ENCODE measurements around the gene PDZD2.

Gene PDZD2

DNA sequence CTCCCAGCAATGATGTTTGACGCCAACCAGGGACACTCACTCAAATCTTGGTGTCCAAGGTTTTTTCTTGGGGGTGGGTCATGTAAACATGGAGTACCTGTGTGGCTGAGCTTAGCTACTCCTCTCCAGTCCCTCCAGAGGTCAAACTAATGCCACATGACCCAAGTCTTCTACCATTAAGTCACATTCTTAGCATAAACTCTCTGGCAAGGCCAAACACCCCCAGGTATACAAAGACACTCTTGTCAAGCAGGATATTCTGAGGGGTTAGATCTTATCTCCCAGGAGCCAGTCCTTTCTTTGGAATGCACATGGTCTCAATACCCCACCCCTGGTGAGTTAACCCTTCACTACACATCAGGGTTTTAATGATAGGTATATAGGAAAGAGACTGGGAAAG is 161.4 kb downstream of the PDZD2 start:
- Histone ChIP-seq H3K9me2 (replicated peaks; ENCODE audit: insufficient read depth, low read length) (no peaks in the 10 kb centered on the region), H3K79me2 (ENCODE audit: low read length) (no peaks in the 10 kb centered on the region), H3F3A (ENCODE audit: insufficient read depth, low read length) (no peaks in the 10 kb centered on the region), H3K4me2 (ENCODE audit: low read depth, low read length) (no peak overlapping the region), H3K27ac (ENCODE audit: low read length) (no peak overlapping the region), H3K9ac (ENCODE audit: low read length) (no peak overlapping the region), H3K4me1 (ENCODE audit: low read length) (no peaks in the 10 kb centered on the region), H3K27me3 (replicated peaks; ENCODE audit: insufficient read depth, low read length) (no peaks in the 10 kb centered on the region), H3K4me3 (ENCODE audit: low read length) (no peak overlapping the region), H3K9me3 (replicated peaks; ENCODE audit: insufficient read depth, low read length) (no peaks in the 10 kb centered on the region), H4K20me1 (ENCODE audit: insufficient read depth, low read length) (no peaks in the 10 kb centered on the region), H3K36me3 (replicated peaks; ENCODE audit: insufficient read depth, low read length) (no peaks in the 10 kb centered on the region), H2AFZ (ENCODE audit: low read length) (no peak overlapping the region)
- DNase-seq = no peak
- TF ChIP-seq EZH2phosphoT487 (IDR thresholded peaks at IDR 0.05; ENCODE audit: low read length) (no peak), EZH2 (optimal IDR thresholded peaks at IDR 0.05; ENCODE audit: low read depth, low read length) (no peak), CTCF (IDR thresholded peaks at IDR 0.05; ENCODE audit: low read length) (no peak)

- Histone ChIP-seq H3K4me2 (ENCODE audit: low read depth, low read length) (no peak overlapping the region), H3K9ac (ENCODE audit: low read length) (no peak overlapping the region), H4K20me1 (ENCODE audit: insufficient read depth, low read length) (no peaks in the 10 kb centered on the region), H3K9me3 (replicated peaks; ENCODE audit: insufficient read depth, low read length) (no peaks in the 10 kb centered on the region), H3K27ac (ENCODE audit: low read length) (no peak overlapping the region), H3K27me3 (replicated peaks; ENCODE audit: insufficient read depth, low read length) (no peaks in the 10 kb centered on the region), H3F3A (ENCODE audit: insufficient read depth, low read length) (no peaks in the 10 kb centered on the region), H3K79me2 (ENCODE audit: low read length) (no peaks in the 10 kb centered on the region), H3K4me3 (ENCODE audit: low read length) (no peak overlapping the region), H3K36me3 (replicated peaks; ENCODE audit: insufficient read depth, low read length) (no peaks in the 10 kb centered on the region), H3K4me1 (ENCODE audit: low read length) (no peaks in the 10 kb centered on the region), H3K9me2 (replicated peaks; ENCODE audit: insufficient read depth, low read length) (no peaks in the 10 kb centered on the region), H2AFZ (ENCODE audit: low read length) (no peak overlapping the region)
- TF ChIP-seq CTCF (IDR thresholded peaks at IDR 0.05; ENCODE audit: low read length) = no peak
- no peak for TF ChIP-seq EZH2phosphoT487 (IDR thresholded peaks at IDR 0.05; ENCODE audit: low read length)
- TF ChIP-seq EZH2 (optimal IDR thresholded peaks at IDR 0.05; ENCODE audit: low read depth, low read length) = no peak
- no peak for DNase-seq
Observed at GRCh38 chr5:31805785-31806400, 167.0 kb downstream of the PDZD2 start.

DNA sequence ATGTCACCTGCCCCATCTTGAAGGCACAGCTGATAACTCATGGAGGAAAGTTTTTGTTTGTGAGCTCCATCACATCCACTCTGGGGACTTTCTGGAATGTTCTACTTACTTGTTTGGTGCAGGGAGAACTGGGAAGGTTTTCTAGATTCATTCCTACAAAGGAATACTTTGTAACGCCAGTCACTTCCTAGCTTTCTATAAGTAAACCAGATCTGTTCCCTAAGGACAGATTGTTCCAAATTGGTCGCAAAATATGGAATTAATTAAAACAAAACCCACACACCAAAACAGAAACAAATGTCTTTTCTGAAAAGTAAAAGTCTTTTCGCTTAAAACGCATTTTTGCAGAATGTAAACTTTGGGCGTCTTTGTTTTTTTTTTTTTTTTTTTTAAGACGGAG is 167.6 kb downstream of the PDZD2 start:
- Histone ChIP-seq H2AFZ (ENCODE audit: low read length) (no peak overlapping the region), H4K20me1 (ENCODE audit: insufficient read depth, low read length) (no peaks in the 10 kb centered on the region), H3K4me3 (ENCODE audit: low read length) (no peak overlapping the region), H3K27me3 (replicated peaks; ENCODE audit: insufficient read depth, low read length) (no peaks in the 10 kb centered on the region), H3K79me2 (ENCODE audit: low read length) (no peaks in the 10 kb centered on the region), H3K4me2 (ENCODE audit: low read depth, low read length) (no peak overlapping the region), H3K27ac (ENCODE audit: low read length) (no peak overlapping the region), H3F3A (ENCODE audit: insufficient read depth, low read length) (no peaks in the 10 kb centered on the region), H3K9me2 (replicated peaks; ENCODE audit: insufficient read depth, low read length) (no peaks in the 10 kb centered on the region), H3K9ac (ENCODE audit: low read length) (no peak overlapping the region), H3K36me3 (replicated peaks; ENCODE audit: insufficient read depth, low read length) (no peaks in the 10 kb centered on the region), H3K4me1 (ENCODE audit: low read length) (no peaks in the 10 kb centered on the region), H3K9me3 (replicated peaks; ENCODE audit: insufficient read depth, low read length) (no peaks in the 10 kb centered on the region)
- no peak for DNase-seq
- TF ChIP-seq EZH2phosphoT487 (IDR thresholded peaks at IDR 0.05; ENCODE audit: low read length) (no peak), EZH2 (optimal IDR thresholded peaks at IDR 0.05; ENCODE audit: low read depth, low read length) (no peak), CTCF (IDR thresholded peaks at IDR 0.05; ENCODE audit: low read length) (no peak)

Data from MM.1S (cell line).